ENCODE data around the gene NXNL2.

NXNL2 gene

GRCh38 chr9:88551546-88552137 is 16.7 kb downstream of the NXNL2 start:
- Histone ChIP-seq H3K9me3 (ENCODE audit: severe bottlenecking) (no peaks in the 10 kb centered on the region), H3K4me1 (ENCODE audit: insufficient read depth, poor library complexity, severe bottlenecking) (peaks cover 4% of the 10 kb centered on the region), H3K36me3 (ENCODE audit: low read depth) (no peaks in the 10 kb centered on the region), H3K4me3 (ENCODE audit: severe bottlenecking) (no peak overlapping the region), H3K27ac (ENCODE audit: poor library complexity, severe bottlenecking) (no peak overlapping the region), H3K27me3 (ENCODE audit: insufficient read depth, poor library complexity, severe bottlenecking) (no peaks in the 10 kb centered on the region)
- ATAC-seq (ENCODE audit: low read depth) (no peak), DNase-seq (ENCODE audit: low spot score) (no peak)
- TF ChIP-seq CTCF (IDR thresholded peaks at IDR 0.05; ENCODE audit: poor library complexity, severe bottlenecking) = no peak

- no peak for TF ChIP-seq CTCF (IDR thresholded peaks at IDR 0.05; ENCODE audit: poor library complexity, severe bottlenecking)
- H3K27ac ChIP-seq (ENCODE audit: poor library complexity, severe bottlenecking) = no peak overlapping the region
Observed at GRCh38 chr9:88553350-88553749, 18.4 kb downstream of the NXNL2 start.

GRCh38 chr9:88555268-88555980 is 20.4 kb downstream of the NXNL2 start:
- DNase-seq (ENCODE audit: low spot score) (no peak), ATAC-seq (ENCODE audit: low read depth) (no peak)
- peaks cover 4% of the 10 kb centered on the region for H3K4me1 ChIP-seq (ENCODE audit: insufficient read depth, poor library complexity, severe bottlenecking)
- no peak overlapping the region for H3K4me3 ChIP-seq (ENCODE audit: severe bottlenecking)
- no peak for TF ChIP-seq CTCF (IDR thresholded peaks at IDR 0.05; ENCODE audit: poor library complexity, severe bottlenecking)
- no peak overlapping the region for H3K27ac ChIP-seq (ENCODE audit: poor library complexity, severe bottlenecking)
- no peaks in the 10 kb centered on the region for H3K9me3 ChIP-seq (ENCODE audit: severe bottlenecking)
- no peaks in the 10 kb centered on the region for H3K27me3 ChIP-seq (ENCODE audit: insufficient read depth, poor library complexity, severe bottlenecking)
- no peaks in the 10 kb centered on the region for H3K36me3 ChIP-seq (ENCODE audit: low read depth)

More at GRCh38 chr9:88553350-88553749, 18.4 kb downstream of the NXNL2 start:
- H3K9me3 ChIP-seq (ENCODE audit: severe bottlenecking) = no peaks in the 10 kb centered on the region
- DNase-seq (ENCODE audit: low spot score) (no peak), ATAC-seq (ENCODE audit: low read depth) (no peak)
- H3K4me1 ChIP-seq (ENCODE audit: insufficient read depth, poor library complexity, severe bottlenecking) = peaks cover 4% of the 10 kb centered on the region
- H3K27me3 ChIP-seq (ENCODE audit: insufficient read depth, poor library complexity, severe bottlenecking) = no peaks in the 10 kb centered on the region
- no peaks in the 10 kb centered on the region for H3K36me3 ChIP-seq (ENCODE audit: low read depth)
- no peak overlapping the region for H3K4me3 ChIP-seq (ENCODE audit: severe bottlenecking)

GRCh38 chr9:88559661-88560060 is 24.7 kb downstream of the NXNL2 start:
- H3K27ac ChIP-seq (ENCODE audit: poor library complexity, severe bottlenecking) = no peak overlapping the region
- no peaks in the 10 kb centered on the region for H3K27me3 ChIP-seq (ENCODE audit: insufficient read depth, poor library complexity, severe bottlenecking)
- no peaks in the 10 kb centered on the region for H3K36me3 ChIP-seq (ENCODE audit: low read depth)
- H3K4me3 ChIP-seq (ENCODE audit: severe bottlenecking) = no peak overlapping the region
- ATAC-seq (ENCODE audit: low read depth) (no peak), DNase-seq (ENCODE audit: low spot score) (no peak)
- no peaks in the 10 kb centered on the region for H3K9me3 ChIP-seq (ENCODE audit: severe bottlenecking)
- TF ChIP-seq CTCF (IDR thresholded peaks at IDR 0.05; ENCODE audit: poor library complexity, severe bottlenecking) = no peak
- no peaks in the 10 kb centered on the region for H3K4me1 ChIP-seq (ENCODE audit: insufficient read depth, poor library complexity, severe bottlenecking)

GRCh38 chr9:88567870-88568269 is 32.9 kb downstream of the NXNL2 start:
- H3K4me3 ChIP-seq (ENCODE audit: severe bottlenecking) = no peak overlapping the region
- no peaks in the 10 kb centered on the region for H3K4me1 ChIP-seq (ENCODE audit: insufficient read depth, poor library complexity, severe bottlenecking)
- H3K27me3 ChIP-seq (ENCODE audit: insufficient read depth, poor library complexity, severe bottlenecking) = no peaks in the 10 kb centered on the region
- H3K36me3 ChIP-seq (ENCODE audit: low read depth) = no peaks in the 10 kb centered on the region
- ATAC-seq (ENCODE audit: low read depth) = no peak
- H3K27ac ChIP-seq (ENCODE audit: poor library complexity, severe bottlenecking) = no peak overlapping the region
- H3K9me3 ChIP-seq (ENCODE audit: severe bottlenecking) = no peaks in the 10 kb centered on the region
- TF ChIP-seq CTCF (IDR thresholded peaks at IDR 0.05; ENCODE audit: poor library complexity, severe bottlenecking) = no peak
- no peak for DNase-seq (ENCODE audit: low spot score)

Measured in RWPE2 (cell line).